K562 (cell line): ENCODE measurements around the gene FAM184B. TPM values are rescaled to one million over a fixed set of nuclear protein-coding genes. Genes with fewer than 3 reads are reported as not detected.

Experiments used
- ATAC-seq: fragments of 200-7000 bp; cut with Tn5 transposase; 3 replicates; pipeline ENCODE4 v1.9.1; 2020; ENCODE audit warnings: moderate library complexity
- BruUV-seq: library from RNA; stranded (reverse); fragments of 400-500 nt; replicated peaks from 2 replicates; lab custom pipeline; 2021; lab: Mats Ljungman, UMichigan
- CTCF ChIA-PET: fragments of 300-600 bp; formaldehyde crosslinking; extraction: SDS; loops from one replicate; lab custom pipeline; 2021; ENCODE audit warnings: low intra/inter-chr PET ratio; lab: Yijun Ruan, JAX
- POLR2A ChIA-PET: fragments of 300-600, 350-650 bp; sonication (Branson Sonifier 250); formaldehyde crosslinking; extraction: SDS; loops from one replicate; lab custom pipeline; 2021; ENCODE audit warnings: antibody characterized with exemption, inconsistent platforms; lab: Yijun Ruan, JAX
- DNase-seq, 4 experiments: peaks; one replicate each; pipeline versions ENCODE4 v3.0.0 to v3.0.0-alpha.2; 2011 to 2018; ENCODE audit warnings: low spot score in 3 of 4, mixed read lengths in 3 of 4; ENCODE audit errors: extremely low read depth in 1 of 4
- FAIRE-seq: peaks from 2 replicates; lab custom pipeline; 2011; peaks lifted over from hg19 to GRCh38; lab: Jason Lieb, UNC
- H2AFZ ChIP-seq: 2 replicates; pipeline ENCODE4 v1.6.0; 2011; ENCODE audit warnings: low read depth, low read length, control low read depth, inconsistent platforms
- H3K27ac ChIP-seq: fragments of 200-600 bp; 3 replicates; pipeline ENCODE4 v1.8.0; 2011; ENCODE audit warnings: low read depth, mild to moderate bottlenecking, control low read depth, inconsistent platforms, low read length, moderate library complexity, mixed read lengths; ENCODE audit errors: extremely low read depth
- H3K27me3 ChIP-seq, 2 experiments: fragments of 300-600 bp in 1 of 2; 2 replicates in 1 of 2; 3 replicates in 1 of 2; pipeline versions ENCODE4 v1.6.0 to v1.8.0; 2011; ENCODE audit warnings: inconsistent platforms in 2 of 2, low read length in 2 of 2, mild to moderate bottlenecking in 1 of 2, mixed read lengths in 1 of 2, moderate library complexity in 1 of 2; ENCODE audit not compliant: control insufficient read depth in 2 of 2, insufficient read depth in 2 of 2
- H3K36me3 ChIP-seq: fragments of 300-600 bp; 3 replicates; pipeline ENCODE4 v1.8.0; 2011; ENCODE audit warnings: mild to moderate bottlenecking, low read length, inconsistent platforms; ENCODE audit not compliant: control insufficient read depth, insufficient read depth
- H3K4me1 ChIP-seq, 2 experiments: fragments of 200-600 bp in 1 of 2; replicated peaks in 1 of 2; 2 replicates in 1 of 2; 3 replicates in 1 of 2; pipeline versions ENCODE4 v1.5.1 to v1.8.0; 2011; ENCODE audit warnings: inconsistent platforms in 2 of 2, low read length in 2 of 2, mild to moderate bottlenecking in 1 of 2, mixed read lengths in 1 of 2, moderate library complexity in 1 of 2; ENCODE audit not compliant: control insufficient read depth in 2 of 2, insufficient read depth in 2 of 2
- H3K4me2 ChIP-seq: 2 replicates; pipeline ENCODE4 v1.6.1; 2011; ENCODE audit warnings: low read length, control low read depth, inconsistent platforms, mixed read lengths; ENCODE audit not compliant: insufficient read depth
- H3K4me3 ChIP-seq: fragments of 200-600 bp; sonication (generic), shearing (Covaris generic); 2 replicates; pipeline ENCODE4 v1.5.1; 2016; ENCODE audit warnings: control low read depth, inconsistent platforms
- H3K79me2 ChIP-seq: fragments of 200-600 bp; 3 replicates; pipeline ENCODE4 v1.8.0; 2011; ENCODE audit warnings: low read length, inconsistent platforms; ENCODE audit not compliant: control insufficient read depth, insufficient read depth
- H3K9ac ChIP-seq, 2 experiments: 2 replicates each; pipeline versions ENCODE4 v1.6.0 to v1.6.1; 2011; ENCODE audit warnings: low read depth in 2 of 2, low read length in 2 of 2, control low read depth in 1 of 2, inconsistent platforms in 1 of 2, mild to moderate bottlenecking in 1 of 2, mixed read lengths in 1 of 2; ENCODE audit not compliant: insufficient read depth in 1 of 2
- H3K9me1 ChIP-seq: one replicate; pipeline ENCODE4 v1.6.0; 2011; ENCODE audit warnings: inconsistent platforms, mild to moderate bottlenecking, low read length, moderate library complexity; ENCODE audit not compliant: control insufficient read depth, insufficient read depth
- H3K9me3 ChIP-seq: replicated peaks from 2 replicates; pipeline ENCODE4 v1.5.1; 2011; ENCODE audit warnings: low read depth, low read length, inconsistent platforms; ENCODE audit not compliant: control insufficient read depth, insufficient read depth
- H4K20me1 ChIP-seq: replicated peaks from 2 replicates; pipeline ENCODE4 v1.6.1; 2011; ENCODE audit warnings: low read length, inconsistent platforms, mixed read lengths; ENCODE audit not compliant: control insufficient read depth, insufficient read depth
- ARNT ChIP-seq, 2 experiments: fragments of 450-650 bp; IDR thresholded peaks; 2 replicates each; pipeline ENCODE4 v1.6.1; 2016; ENCODE audit warnings: mild to moderate bottlenecking in 1 of 2
- ELK1 ChIP-seq: sonication (generic); formaldehyde crosslinking; IDR thresholded peaks from 2 replicates; pipeline ENCODE4 v1.8.1; 2022; ENCODE audit warnings: missing genetic modification reagents
- ETV1 ChIP-seq: fragments of 450-650 bp; conservative IDR thresholded peaks from 2 replicates; pipeline ENCODE4 v1.6.1; 2016; ENCODE audit warnings: missing genetic modification characterization, control low read depth, low read depth, missing compliant biosample characterization
- FUS ChIP-seq: fragments of 200-400 bp; formaldehyde crosslinking; optimal IDR thresholded peaks from 2 replicates; pipeline ENCODE3; 2017; ENCODE audit warnings: low read depth, low read length
- KAT2B ChIP-seq: IDR thresholded peaks from one replicate; pipeline ENCODE4 v1.6.1; 2012; ENCODE audit warnings: low read depth, mild to moderate bottlenecking, control low read depth, inconsistent platforms, low read length, moderate library complexity
- KAT8 ChIP-seq: fragments of 450-650 bp; IDR thresholded peaks from 2 replicates; pipeline ENCODE4 v1.6.1; 2016; ENCODE audit warnings: low read depth, mild to moderate bottlenecking
- KDM2B ChIP-seq: fragments of 250-450 bp; sonication (Bioruptor Pico); IDR thresholded peaks from 2 replicates; pipeline ENCODE4 v1.8.0; 2021; ENCODE audit warnings: mild to moderate bottlenecking, moderate library complexity
- NCOA1 ChIP-seq: fragments of 450-650 bp; IDR thresholded peaks from 2 replicates; pipeline ENCODE4 v1.6.1; 2016; ENCODE audit warnings: low read depth
- NFE2 ChIP-seq: IDR thresholded peaks from 2 replicates; pipeline ENCODE4 v1.6.1; 2014; ENCODE audit warnings: antibody characterized with exemption, low read depth
- NFIX ChIP-seq: fragments of 250-450 bp; sonication (Bioruptor Pico); IDR thresholded peaks from 2 replicates; pipeline ENCODE4 v1.4.0; 2020; ENCODE audit warnings: low read depth, mild to moderate bottlenecking, moderate library complexity
- PHB ChIP-seq: fragments of 250-450 bp; sonication (Bioruptor Pico); IDR thresholded peaks from 2 replicates; pipeline ENCODE4 v1.5.0; 2021
- ZBTB26 ChIP-seq: fragments of 450-650 bp; formaldehyde crosslinking; IDR thresholded peaks from 2 replicates; pipeline ENCODE4 v1.4.0; 2022; ENCODE audit warnings: missing genetic modification characterization
- ZNF174 ChIP-seq: fragments of 250-450 bp; sonication (Bioruptor Pico); IDR thresholded peaks from 2 replicates; pipeline ENCODE4 v1.4.0; 2020; ENCODE audit warnings: mild to moderate bottlenecking
- ZNF212 ChIP-seq: fragments of 450-650 bp; formaldehyde crosslinking; IDR thresholded peaks from 2 replicates; pipeline ENCODE4 v1.4.0; 2020; ENCODE audit warnings: mild to moderate bottlenecking
- ZNF830 ChIP-seq: fragments of 250-450 bp; sonication (Bioruptor Pico); IDR thresholded peaks from 2 replicates; pipeline ENCODE4 v1.5.0; 2021; ENCODE audit warnings: mild to moderate bottlenecking
- ZZZ3 ChIP-seq: fragments of 450-650 bp; IDR thresholded peaks from 2 replicates; pipeline ENCODE4 v1.6.1; 2016; ENCODE audit warnings: antibody characterized with exemption, mild to moderate bottlenecking, moderate library complexity
- in situ Hi-C: fragments of 300-500 bp; cut with MboI; formaldehyde crosslinking; loops from 4 replicates; pipeline ENCODE4 v1.15.0; 2018; ENCODE audit warnings: inconsistent platforms, mixed read lengths
- intact Hi-C: fragments of 100-400 bp; cut with micrococcal nuclease; formaldehyde crosslinking; loops from 2 replicates; pipeline ENCODE4 v1.14.2; 2022
- polyA plus RNA-seq, 8 experiments: library from polyadenylated mRNA; depleted of rRNA in 4 of 8; stranded (reverse) in 5 of 8; unstranded in 3 of 8; fragments of >200 nt; fragmentation: Nextera tagmentation in 2 of 8; fragmentation: Illumina TruSeq in 1 of 8; extraction: Ambion mirVana in 2 of 8; extraction: Trizol in 1 of 8; gene quantifications; 2 replicates each; pipeline versions ENCODE4 v1.2.1 to v1.2.3, GENCODE V29; 2011 to 2014; ENCODE audit warnings: inconsistent platforms in 1 of 8, missing spikeins in 1 of 8
- total RNA-seq, 7 experiments: library from RNA; depleted of rRNA in 6 of 7; stranded (reverse); fragments of >200 nt in 6 of 7; fragmentation: Illumina TruSeq in 2 of 7; extraction: Trizol in 2 of 7; gene quantifications; 2 replicates each; pipeline versions ENCODE4 v1.2.1 to v1.2.3, GENCODE V29; 2011 to 2021; ENCODE audit warnings: low replicate concordance in 1 of 7

The FAM184B gene
- total and polyA plus RNA-seq, 9 of the 15 experiments (the other 6 are each of a cell fraction or from before 2014, with no cell fraction given), result not detected

- Histone ChIP-seq H3K9ac (no peak overlapping the region), H4K20me1 (no peaks in the 10 kb centered on the region), H3K79me2 (no peaks in the 10 kb centered on the region), H3K27me3 (no peaks in the 10 kb centered on the region; a peak in 1 of 5 replicates), H3K4me3 (no peak overlapping the region), H3K4me2 (no peak overlapping the region), H3K4me1 (no peaks in the 10 kb centered on the region), H3K9me1 (no peaks in the 10 kb centered on the region), H2AFZ (no peak overlapping the region), H3K36me3 (no peaks in the 10 kb centered on the region), H3K9me3 (no peaks in the 10 kb centered on the region), H3K27ac (no peak overlapping the region)
- in situ Hi-C loops, result no loop called here
- POLR2A ChIA-PET, result interaction anchor here (1.0 kb wide), 2 partner anchors 9 to 18 kb away, joined by 3 read pairs; no protein-coding TSS in a partner anchor
- DNase-seq, result no peak
- intact Hi-C loops, result no loop called here
- TF ChIP-seq KAT8, result no peak
- no peak for TF ChIP-seq ETV1 (tag)
- TF ChIP-seq NFIX (CRISPR knock-in tag), result no peak
- no peak for TF ChIP-seq ZNF212
- TF ChIP-seq ARNT (IDR thresholded peaks at IDR 0.05), result no peak
- TF ChIP-seq FUS, result no peak
- TF ChIP-seq KDM2B (CRISPR knock-in tag), result no peak
- TF ChIP-seq ELK1 (CRISPR knock-in tag), result no peak
- no peak for TF ChIP-seq ZNF830 (CRISPR knock-in tag)
- no peak for TF ChIP-seq ZNF174 (CRISPR knock-in tag)
- no peak for TF ChIP-seq PHB
- no peak for TF ChIP-seq NCOA1
- no peak for TF ChIP-seq NFE2
- no peak for TF ChIP-seq ZZZ3
- no peak for TF ChIP-seq ZBTB26 (CRISPR knock-in tag)
- no peak for TF ChIP-seq KAT2B
- CTCF ChIA-PET, result no interaction called here
- no peak for ATAC-seq
- no peak for FAIRE-seq
- no TSS peak for BruUV-seq
Observed at GRCh38 chr4:17788956-17789355, 7.5 kb upstream of the FAM184B start.
